GM18907 (cell line): ENCODE measurements around the gene RHO.

Experiments
- ATAC-seq: cut with Tn5 transposase; IDR thresholded peaks from one replicate; pipeline ENCODE4 v1.9.1; 2021; ENCODE audit warnings: mild to moderate bottlenecking, moderate library complexity; ENCODE audit not compliant: unreplicated experiment

Gene RHO

GRCh38 chr3:129575233-129575996 lies 47.0 kb downstream of the RHO start:
- ATAC-seq = no peak

- no peak for ATAC-seq
Observed at GRCh38 chr3:129575997-129576384, 47.6 kb downstream of the RHO start.

- ATAC-seq = peak; percentile 67
Observed at GRCh38 chr3:129576514-129577352, 48.3 kb downstream of the RHO start.

GRCh38 chr3:129577366-129577765 lies 48.9 kb downstream of the RHO start:
- ATAC-seq = no peak

- ATAC-seq = peak; percentile 47
Observed at GRCh38 chr3:129577925-129578786, 49.7 kb downstream of the RHO start.

- no peak for ATAC-seq
Observed at GRCh38 chr3:129579991-129580390, 51.6 kb downstream of the RHO start.

- no peak for ATAC-seq
Observed at GRCh38 chr3:129581623-129582022, 53.2 kb downstream of the RHO start.

- ATAC-seq = no peak
Observed at GRCh38 chr3:129582799-129583198, 54.4 kb downstream of the RHO start.

- no peak for ATAC-seq
Observed at GRCh38 chr3:129583289-129583688, 54.9 kb downstream of the RHO start.

- no peak for ATAC-seq
Observed at GRCh38 chr3:129584631-129585030, 56.2 kb downstream of the RHO start.
